CD4-positive, alpha-beta T cell treated with Interleukin-17A for 4 hours (primary cell): Measurements from ENCODE around the gene TMEM244.
"Not testable (repeated sequence)": the region's sequence is repeated elsewhere in the genome, so short reads cannot be mapped to it uniquely, and the experiment has no call there.

Source experiments
- DNase-seq: peaks from one replicate; pipeline ENCODE4 v3.0.0-alpha.2; 2020; ENCODE audit warnings: mixed read lengths

Gene TMEM244

GRCh38 chr6:129866256-129866655 lies 5.1 kb upstream of the TMEM244 start:
- no peak for DNase-seq

- no peak for DNase-seq
These were observed 3.9 kb upstream of the TMEM244 start for GRCh38 chr6:129865013-129865412.

DNA sequence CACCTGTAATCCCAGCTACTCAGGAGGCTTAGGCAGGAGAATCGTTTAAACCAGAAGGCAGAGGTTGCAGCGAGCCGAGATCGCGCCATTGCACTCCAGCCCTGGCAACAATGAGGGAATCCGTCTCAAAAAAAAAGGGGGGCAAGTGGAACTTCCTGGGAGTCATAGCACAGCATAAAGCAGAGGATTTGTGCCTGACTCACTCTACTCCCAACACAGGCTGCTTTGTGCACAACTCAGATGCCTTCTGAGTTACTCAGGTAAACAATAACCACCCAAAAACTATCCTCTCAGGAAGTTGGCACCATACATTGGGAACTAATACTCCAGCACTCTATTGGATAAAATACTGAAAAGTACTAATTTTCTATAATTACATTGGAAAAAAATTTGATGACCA lies 2.5 kb upstream of the TMEM244 start:
- DNase-seq = no peak

DNA sequence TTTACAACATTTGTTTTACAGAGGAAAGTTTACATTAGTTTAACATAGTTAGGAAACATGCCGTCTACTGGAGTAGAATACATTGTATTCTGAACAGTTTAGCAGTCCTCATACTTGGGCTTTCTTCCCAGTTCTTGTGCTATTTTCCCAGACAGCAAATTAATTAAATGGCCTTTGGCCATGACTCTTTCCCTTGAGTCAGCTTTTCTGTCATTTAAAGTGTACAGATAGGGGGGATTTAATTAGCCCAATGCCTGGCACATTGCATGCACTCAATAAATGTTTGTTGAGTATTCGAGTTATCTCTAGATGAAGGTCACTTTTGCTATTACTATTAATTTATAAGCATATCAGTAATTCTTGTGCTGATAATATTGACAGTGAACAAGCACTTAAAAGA lies 1.6 kb downstream of the TMEM244 start:
- no peak for DNase-seq

DNA sequence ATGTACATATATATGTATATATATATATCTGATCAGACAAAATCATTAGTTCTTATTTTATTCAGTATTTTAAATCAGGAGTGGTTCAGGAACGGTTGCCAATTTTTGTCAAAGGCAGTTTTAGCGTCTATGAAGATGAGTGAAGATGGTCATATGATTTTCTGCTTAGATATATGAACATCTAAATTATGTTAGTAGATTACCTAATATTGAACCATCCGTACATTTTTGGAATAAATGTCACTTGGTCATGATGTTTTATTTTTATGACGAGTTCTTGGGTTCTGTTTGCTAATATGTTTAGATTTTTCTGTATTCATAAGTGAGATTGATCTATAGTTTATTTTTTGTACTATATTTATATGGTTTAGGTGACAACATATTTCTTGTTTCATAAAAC lies 3.3 kb downstream of the TMEM244 start:
- no peak for DNase-seq

DNA sequence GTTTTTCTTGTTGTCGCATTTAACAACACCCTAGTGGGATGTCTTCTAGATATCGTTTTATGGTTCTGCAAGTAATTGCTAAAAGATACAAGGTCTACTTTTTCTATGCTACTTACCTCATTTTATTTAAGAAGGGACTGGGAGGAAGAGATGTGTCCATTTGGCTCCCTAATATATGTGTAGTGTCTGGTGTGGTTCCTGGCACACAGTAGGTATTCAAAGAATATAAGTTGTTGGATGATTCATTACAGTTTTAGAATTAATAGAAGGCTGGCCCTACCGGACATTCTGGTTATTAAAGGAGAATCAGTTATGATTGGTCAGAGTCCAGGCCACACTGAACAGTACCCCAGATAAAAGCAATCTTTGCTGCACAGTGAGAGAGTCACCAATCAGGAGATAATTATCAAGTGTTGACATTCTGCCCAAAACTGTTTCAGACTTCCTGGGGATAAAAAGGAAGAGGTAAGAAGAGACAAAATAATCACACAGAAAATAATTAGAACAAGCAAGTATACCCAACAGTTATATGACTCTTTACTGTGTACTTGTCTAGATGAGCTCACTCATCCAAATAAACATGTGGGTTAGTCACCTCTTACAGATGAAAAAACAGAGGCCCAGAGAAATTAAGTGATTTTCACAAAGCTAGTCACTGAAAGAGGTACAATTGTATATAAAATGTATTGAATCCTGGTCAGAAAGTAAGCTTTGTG lies 7.0 kb downstream of the TMEM244 start:
- DNase-seq = no peak

GRCh38 chr6:129852257-129852858 lies 8.8 kb downstream of the TMEM244 start:
- DNase-seq = no peak

- no peak for DNase-seq
These were observed 11.7 kb downstream of the TMEM244 start for GRCh38 chr6:129849456-129849855.

DNA sequence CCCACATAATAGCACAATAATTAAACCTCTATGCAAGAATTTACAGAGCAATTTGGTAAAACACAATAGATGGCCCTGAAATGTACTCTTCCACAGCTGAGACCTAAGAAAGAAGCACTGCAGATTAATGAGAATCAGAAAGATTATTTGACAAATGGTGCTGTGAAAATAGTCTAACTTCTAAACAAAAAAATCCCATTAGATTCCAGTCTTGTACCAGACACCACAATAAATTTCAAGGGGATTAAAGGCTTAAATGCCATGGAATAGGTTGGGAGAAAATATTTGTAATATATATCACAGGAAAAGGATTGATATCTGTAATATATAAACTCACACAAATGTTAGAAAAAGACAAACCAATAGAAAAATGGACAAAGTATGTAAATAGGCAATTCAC lies 14.4 kb downstream of the TMEM244 start:
- no peak for DNase-seq

DNA sequence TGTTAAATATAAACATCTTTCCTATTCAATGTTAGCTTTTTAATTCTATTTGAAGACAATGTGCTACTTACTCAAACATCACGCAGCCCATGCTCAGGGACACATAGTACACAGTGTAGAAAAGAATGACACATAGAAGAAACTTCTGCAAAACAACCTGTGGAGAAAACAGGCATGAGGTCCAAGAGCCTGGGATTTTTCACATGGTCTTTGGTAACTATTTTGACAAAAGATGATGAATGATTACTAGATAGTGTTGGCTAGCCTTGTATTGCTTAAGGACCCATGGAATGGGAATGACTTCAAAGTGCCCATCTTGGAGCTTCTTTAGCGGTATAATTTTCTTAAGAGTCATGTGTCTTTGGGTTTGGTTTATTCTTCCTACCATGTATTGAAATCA lies 15.4 kb downstream of the TMEM244 start:
- DNase-seq = no peak

DNA sequence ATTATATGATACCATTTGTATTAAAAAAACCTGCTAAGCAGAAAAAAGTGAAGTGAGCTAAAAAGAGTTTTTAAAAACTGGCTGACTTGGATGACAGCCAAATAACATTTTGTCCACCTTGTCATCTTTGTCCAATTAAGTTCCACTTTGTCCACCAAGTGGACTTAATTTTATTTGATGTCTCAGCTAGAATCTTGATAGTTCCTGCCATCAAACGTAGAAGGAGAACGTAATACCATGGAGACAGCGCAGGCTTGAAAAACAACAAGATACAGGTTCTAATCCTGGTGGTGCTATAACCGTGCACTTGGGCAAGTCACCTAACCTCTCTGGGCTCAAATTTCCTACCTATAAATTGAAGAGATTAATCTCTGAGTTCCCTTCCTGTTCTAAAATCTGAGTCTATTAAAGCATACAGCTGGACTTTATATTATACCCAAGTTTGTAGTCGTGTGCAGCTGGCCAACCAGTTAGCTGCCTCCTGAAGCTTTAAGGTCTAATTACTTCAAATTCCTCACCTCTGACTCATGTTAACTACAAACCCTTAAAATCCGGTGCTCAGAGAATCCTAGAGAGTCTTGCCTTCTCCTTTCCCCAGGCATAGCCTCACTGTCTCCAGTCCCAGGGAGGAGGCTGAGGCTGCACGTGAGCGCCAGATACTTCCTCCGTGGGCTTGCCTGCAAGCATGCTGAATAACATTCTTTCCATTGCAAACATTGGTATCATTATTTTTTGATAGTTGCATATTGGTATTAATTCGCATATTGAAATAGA lies 16.8 kb downstream of the TMEM244 start:
- no peak for DNase-seq

DNA sequence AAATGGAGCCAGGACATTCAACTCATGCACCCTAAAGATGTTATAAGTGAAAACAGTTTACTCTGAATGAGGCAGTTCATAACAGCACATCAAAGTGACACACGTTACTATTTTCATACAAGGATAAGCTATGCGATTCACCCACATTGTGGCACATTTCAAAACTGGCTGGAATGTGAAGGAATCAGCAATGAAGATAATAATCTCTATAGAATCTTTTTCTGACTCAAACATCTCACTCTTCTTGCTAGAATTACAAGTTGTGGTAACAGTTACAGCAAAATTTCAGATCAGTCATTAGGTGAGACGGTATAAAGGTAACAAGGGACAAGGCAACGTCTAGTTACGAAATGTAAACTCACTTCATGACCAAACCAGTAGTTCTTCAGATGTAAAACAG lies 17.5 kb downstream of the TMEM244 start:
- no peak for DNase-seq

- no peak for DNase-seq
These were observed 18.2 kb downstream of the TMEM244 start for GRCh38 chr6:129842881-129843409.

- no peak for DNase-seq
These were observed 19.0 kb downstream of the TMEM244 start for GRCh38 chr6:129842137-129842536.

DNA sequence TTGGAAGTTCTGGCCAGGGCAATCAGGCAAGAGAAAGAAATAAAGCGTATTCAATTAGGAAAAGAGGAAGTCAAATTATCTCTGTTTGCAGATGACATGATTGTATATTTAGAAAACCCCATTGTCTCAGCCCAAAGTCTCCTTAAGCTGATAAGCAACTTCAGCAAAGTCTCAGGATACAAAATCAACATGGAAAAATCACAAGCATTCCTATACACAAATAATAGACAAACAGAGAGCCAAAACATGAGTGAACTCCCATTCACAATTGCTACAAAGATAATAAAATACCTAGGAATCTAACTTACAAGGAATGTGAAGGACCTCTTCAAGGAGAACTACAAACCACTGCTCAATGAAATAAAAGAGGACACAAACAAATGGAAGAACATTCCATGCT lies 21.6 kb downstream of the TMEM244 start:
- DNase-seq = not testable (repeated sequence)

DNA sequence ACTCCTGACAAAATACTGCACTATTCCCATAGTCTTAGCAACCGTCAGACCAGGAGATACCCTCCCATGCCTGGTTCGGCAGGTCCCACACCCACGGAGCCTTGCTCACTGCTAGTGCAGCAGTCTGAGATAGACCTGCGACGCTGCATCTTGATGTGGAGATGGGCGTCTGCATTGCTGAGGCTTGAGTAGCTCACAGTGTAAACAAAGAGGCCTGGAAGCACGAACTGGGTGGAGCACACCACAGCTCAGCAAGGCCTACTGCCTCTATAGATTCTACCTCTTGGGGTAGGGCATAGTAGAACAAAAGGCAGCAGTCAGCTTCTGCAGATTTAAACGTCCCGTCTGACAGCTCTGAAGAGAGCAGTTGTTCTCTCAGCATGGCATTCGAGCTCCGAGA lies 25.4 kb downstream of the TMEM244 start:
- no peak for DNase-seq

GRCh38 chr6:129832299-129832698 lies 28.8 kb downstream of the TMEM244 start:
- DNase-seq = no peak

DNA sequence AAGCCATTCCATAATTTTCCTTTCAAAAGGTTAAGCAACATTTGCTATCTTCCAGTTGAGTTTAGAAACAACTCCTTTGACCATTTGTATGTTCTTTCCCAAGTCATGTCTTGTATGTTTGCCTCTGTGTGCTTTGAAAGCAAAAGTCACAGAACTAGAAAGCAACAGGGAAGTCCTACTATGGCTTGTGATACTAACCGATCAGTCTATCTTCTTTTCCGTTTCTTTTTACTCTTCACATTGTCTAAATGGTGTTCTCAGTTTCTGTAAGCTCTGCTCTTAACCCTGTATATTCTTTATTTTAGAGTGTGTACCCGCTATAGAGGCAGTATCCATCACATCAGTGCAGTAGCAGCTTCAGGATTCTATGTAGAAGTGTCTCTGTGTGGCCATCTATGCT lies 32.9 kb downstream of the TMEM244 start:
- DNase-seq = no peak

- DNase-seq = no peak
These were observed 42.9 kb downstream of the TMEM244 start for GRCh38 chr6:129818251-129818650.

GRCh38 chr6:129817821-129818220 lies 43.3 kb downstream of the TMEM244 start:
- DNase-seq = no peak

DNA sequence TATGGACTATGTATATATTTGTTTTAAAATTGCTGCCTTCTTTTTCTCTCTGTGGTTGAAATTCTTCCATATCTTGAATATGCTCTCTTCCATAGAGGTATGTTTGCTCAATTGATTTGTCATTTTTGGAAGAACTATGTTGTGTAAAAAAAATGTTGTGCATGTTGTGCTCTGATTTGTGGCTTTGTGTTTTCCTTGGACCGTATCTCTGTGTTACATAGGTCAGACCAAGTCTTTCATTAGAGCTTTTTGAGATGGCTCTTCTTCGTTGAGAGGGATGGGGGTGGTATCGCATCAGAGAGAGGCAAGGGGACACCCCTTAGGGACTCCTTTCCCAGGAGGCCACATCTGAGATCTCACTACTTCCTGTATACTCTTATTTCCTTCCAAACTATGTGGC lies 43.8 kb downstream of the TMEM244 start:
- no peak for DNase-seq

- no peak for DNase-seq
These were observed 48.9 kb downstream of the TMEM244 start for GRCh38 chr6:129812145-129812777.

- not testable (repeated sequence) for DNase-seq
These were observed 54.0 kb downstream of the TMEM244 start for GRCh38 chr6:129807141-129807540.
